ENCODE results near the gene RRP1B. TPM values are rescaled to one million over a fixed set of nuclear protein-coding genes. Genes with fewer than 3 reads are reported as not detected.

The RRP1B gene
- total RNA-seq, 1 donor from 2014 or later = 32.0 TPM

DNA sequence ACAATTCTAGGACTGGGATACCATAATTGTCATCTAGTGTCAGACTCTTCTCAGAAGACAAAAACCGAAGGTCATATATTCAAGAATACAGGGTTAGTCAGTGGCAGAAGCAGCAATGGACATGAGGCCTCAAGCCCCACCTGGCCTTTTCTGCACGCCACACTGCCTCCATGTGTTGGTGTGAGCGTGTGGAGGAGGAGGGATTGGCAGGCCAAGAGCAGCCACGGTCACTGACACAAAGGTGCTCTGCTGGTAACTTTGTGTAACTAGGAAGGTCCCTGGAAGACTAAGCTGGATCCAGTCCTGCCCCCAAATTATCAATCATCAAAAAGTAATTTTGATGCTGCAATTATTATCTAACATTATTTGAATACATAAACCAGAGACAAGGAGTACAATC, 35.0 kb upstream of the RRP1B start:
- H3K27me3 Mint-ChIP-seq = peaks cover 4% of the 10 kb centered on the region
- H3K9me3 Mint-ChIP-seq = peaks cover 3% of the 10 kb centered on the region
- ATAC-seq (ENCODE audit: low read depth) = no peak
- intact Hi-C loops (cut with micrococcal nuclease) = no loop called here
- TF ChIP-seq, protein P1, sequence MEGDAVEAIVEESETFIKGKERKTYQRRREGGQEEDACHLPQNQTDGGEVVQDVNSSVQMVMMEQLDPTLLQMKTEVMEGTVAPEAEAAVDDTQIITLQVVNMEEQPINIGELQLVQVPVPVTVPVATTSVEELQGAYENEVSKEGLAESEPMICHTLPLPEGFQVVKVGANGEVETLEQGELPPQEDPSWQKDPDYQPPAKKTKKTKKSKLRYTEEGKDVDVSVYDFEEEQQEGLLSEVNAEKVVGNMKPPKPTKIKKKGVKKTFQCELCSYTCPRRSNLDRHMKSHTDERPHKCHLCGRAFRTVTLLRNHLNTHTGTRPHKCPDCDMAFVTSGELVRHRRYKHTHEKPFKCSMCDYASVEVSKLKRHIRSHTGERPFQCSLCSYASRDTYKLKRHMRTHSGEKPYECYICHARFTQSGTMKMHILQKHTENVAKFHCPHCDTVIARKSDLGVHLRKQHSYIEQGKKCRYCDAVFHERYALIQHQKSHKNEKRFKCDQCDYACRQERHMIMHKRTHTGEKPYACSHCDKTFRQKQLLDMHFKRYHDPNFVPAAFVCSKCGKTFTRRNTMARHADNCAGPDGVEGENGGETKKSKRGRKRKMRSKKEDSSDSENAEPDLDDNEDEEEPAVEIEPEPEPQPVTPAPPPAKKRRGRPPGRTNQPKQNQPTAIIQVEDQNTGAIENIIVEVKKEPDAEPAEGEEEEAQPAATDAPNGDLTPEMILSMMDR (IDR thresholded peaks at IDR 0.05) = no peak
- H3K4me1 Mint-ChIP-seq = peaks cover 21% of the 10 kb centered on the region
- no peak for DNase-seq
- ChIA-PET POLR2A (no interaction called here), CTCF (no interaction called here)
- no peak overlapping the region for H3K4me3 Mint-ChIP-seq
- peaks cover 4% of the 10 kb centered on the region for H3K36me3 Mint-ChIP-seq (ENCODE audit: low read depth)
- H3K27ac Mint-ChIP-seq = no peak overlapping the region

DNA sequence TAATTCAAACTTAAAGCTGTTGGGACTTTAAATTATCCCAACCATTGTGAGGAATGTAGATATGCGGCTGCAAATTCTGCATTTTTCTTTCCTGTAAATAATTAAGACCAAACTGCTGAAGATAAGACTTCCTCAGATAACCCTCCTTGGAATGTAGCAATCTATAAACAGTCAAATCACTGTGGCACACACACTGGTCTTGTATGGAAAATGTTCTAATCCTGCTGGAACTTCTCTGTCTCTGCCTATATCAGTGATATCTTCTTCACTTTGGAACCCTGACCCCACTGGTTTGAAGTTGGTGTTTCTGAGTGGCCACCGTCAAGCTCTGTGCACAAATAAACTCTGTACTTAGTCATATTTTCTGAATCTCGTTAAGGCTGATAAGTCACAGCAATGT, 33.0 kb upstream of the RRP1B start:
- no peak overlapping the region for H3K27ac Mint-ChIP-seq
- POLR2A ChIA-PET = no interaction called here
- TF ChIP-seq, protein P1 (IDR thresholded peaks at IDR 0.05) = no peak
- H3K4me3 Mint-ChIP-seq = no peak overlapping the region
- ATAC-seq (ENCODE audit: low read depth) (no peak), DNase-seq (no peak)
- CTCF ChIA-PET = interaction anchor here (1.1 kb wide), 1 partner anchor 15 kb away, joined by 3 read pairs; no protein-coding TSS in a partner anchor
- H3K27me3 Mint-ChIP-seq = peaks cover 6% of the 10 kb centered on the region
- no peaks in the 10 kb centered on the region for H3K36me3 Mint-ChIP-seq (ENCODE audit: low read depth)
- peaks cover 13% of the 10 kb centered on the region for H3K4me1 Mint-ChIP-seq
- intact Hi-C loops (cut with micrococcal nuclease) = no loop called here
- H3K9me3 Mint-ChIP-seq = no peaks in the 10 kb centered on the region

DNA sequence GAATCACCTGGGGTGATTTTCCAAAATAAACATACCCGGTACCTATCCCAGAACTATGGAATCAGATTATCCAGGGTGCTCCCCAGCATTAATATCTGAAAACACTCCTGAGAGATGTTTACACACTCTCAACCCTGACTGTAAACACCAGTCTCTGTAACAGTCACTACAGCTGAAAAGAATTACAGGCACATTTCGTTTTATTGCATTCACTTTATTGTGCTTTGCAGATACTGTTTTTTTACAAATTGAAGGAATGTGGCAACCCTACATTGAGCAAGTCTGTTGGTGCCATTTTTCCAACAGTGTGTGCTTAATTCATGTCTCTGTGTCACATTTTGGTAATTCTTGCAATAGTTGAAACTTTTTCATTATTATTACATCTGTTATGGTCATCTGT, 31.8 kb upstream of the RRP1B start:
- TF ChIP-seq, protein P1 (IDR thresholded peaks at IDR 0.05) = no peak
- DNase-seq = no peak
- ATAC-seq (ENCODE audit: low read depth) = no peak
- Mint-ChIP-seq H3K4me3 (no peak overlapping the region), H3K36me3 (ENCODE audit: low read depth) (no peaks in the 10 kb centered on the region), H3K4me1 (peaks cover 1% of the 10 kb centered on the region), H3K9me3 (no peaks in the 10 kb centered on the region), H3K27ac (no peak overlapping the region), H3K27me3 (peaks cover 6% of the 10 kb centered on the region)
- intact Hi-C loops (cut with micrococcal nuclease) = no loop called here
- ChIA-PET POLR2A (no interaction called here), CTCF (interaction anchor here (1.1 kb wide), 1 partner anchor 16 kb away, joined by 3 read pairs; no protein-coding TSS in a partner anchor)

DNA sequence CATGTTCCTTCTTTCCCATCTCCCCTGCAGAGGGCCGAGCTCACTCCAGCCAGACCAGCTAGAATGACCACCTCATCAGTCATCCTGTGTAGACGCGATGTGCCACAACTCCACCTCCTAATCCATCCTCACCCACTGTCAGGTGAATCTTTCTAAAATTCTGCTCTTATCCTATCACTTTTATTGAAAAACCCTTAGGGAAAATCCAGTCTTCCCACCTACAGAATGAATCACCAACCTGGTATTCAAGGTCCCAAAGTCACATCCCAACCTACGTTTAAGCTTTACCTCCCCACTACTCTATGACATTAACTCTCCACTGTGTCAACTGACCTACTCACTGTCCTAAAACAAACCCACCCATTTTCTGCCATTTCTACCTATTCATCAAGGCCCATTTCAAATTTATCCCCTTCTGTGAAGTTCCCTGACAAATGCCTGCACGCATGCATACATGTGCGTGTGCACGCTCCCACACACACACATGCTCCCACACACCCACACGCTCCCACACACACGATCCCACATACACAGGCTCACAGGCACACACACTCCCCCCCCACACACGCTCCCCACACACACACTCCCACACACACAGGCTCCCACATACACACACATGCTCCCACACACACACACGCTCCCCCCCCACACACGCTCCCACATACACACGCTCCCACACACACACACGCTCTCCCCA, 27.8 kb upstream of the RRP1B start:
- Mint-ChIP-seq H3K27ac (no peak overlapping the region), H3K36me3 (ENCODE audit: low read depth) (no peaks in the 10 kb centered on the region), H3K4me1 (no peaks in the 10 kb centered on the region), H3K9me3 (no peaks in the 10 kb centered on the region), H3K27me3 (peaks cover 2% of the 10 kb centered on the region), H3K4me3 (no peak overlapping the region)
- no peak for DNase-seq
- POLR2A ChIA-PET = no interaction called here
- intact Hi-C loops (cut with micrococcal nuclease) = no loop called here
- ATAC-seq (ENCODE audit: low read depth) = no peak
- CTCF ChIA-PET = no interaction called here
- TF ChIP-seq, protein P1 (IDR thresholded peaks at IDR 0.05) = no peak

DNA sequence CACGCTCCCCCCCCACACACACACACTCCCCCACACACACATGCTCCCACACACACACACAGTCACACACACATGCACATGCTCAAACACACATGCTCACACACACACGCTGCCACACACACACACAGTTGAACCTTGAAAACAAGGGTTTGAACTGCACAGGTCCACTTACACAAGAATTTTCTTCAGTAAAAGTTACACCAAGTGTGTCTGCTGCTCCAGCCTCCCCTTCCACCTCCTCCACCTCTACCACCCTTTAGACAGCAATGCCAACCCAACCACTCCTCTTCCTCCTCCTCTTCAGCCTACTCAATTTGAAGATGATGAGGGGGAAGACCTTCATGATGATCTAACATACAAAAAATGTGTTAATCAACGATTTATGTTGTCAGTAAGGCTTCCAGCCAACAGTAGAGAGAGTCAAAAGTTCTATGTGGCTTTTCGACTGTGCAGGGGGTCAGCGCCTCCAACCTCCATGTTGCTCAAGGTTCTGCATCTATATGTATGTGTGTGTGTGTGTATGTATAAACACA, 26.9 kb upstream of the RRP1B start:
- Mint-ChIP-seq H3K4me3 (no peak overlapping the region), H3K4me1 (no peaks in the 10 kb centered on the region), H3K36me3 (ENCODE audit: low read depth) (no peaks in the 10 kb centered on the region), H3K9me3 (no peaks in the 10 kb centered on the region), H3K27ac (no peak overlapping the region), H3K27me3 (peaks cover 2% of the 10 kb centered on the region)
- ATAC-seq (ENCODE audit: low read depth) (no peak), DNase-seq (no peak)
- POLR2A ChIA-PET = no interaction called here
- CTCF ChIA-PET = no interaction called here
- TF ChIP-seq, protein P1 (IDR thresholded peaks at IDR 0.05) = no peak
- intact Hi-C loops (cut with micrococcal nuclease) = no loop called here

Data from activated B cell treated with CpG ODN at 0.5 μM for 24 hours (primary cell).